ENCODE measurements around the gene PAQR8. TPM values are rescaled to one million over a fixed set of nuclear protein-coding genes. Genes with fewer than 3 reads are reported as not detected.

PAQR8 gene
- total and polyA plus RNA-seq, 2 of the 13 experiments (the other 11 are each of a cell fraction or from before 2014, with no cell fraction given), result 37.7 to 50.7 TPM

DNA sequence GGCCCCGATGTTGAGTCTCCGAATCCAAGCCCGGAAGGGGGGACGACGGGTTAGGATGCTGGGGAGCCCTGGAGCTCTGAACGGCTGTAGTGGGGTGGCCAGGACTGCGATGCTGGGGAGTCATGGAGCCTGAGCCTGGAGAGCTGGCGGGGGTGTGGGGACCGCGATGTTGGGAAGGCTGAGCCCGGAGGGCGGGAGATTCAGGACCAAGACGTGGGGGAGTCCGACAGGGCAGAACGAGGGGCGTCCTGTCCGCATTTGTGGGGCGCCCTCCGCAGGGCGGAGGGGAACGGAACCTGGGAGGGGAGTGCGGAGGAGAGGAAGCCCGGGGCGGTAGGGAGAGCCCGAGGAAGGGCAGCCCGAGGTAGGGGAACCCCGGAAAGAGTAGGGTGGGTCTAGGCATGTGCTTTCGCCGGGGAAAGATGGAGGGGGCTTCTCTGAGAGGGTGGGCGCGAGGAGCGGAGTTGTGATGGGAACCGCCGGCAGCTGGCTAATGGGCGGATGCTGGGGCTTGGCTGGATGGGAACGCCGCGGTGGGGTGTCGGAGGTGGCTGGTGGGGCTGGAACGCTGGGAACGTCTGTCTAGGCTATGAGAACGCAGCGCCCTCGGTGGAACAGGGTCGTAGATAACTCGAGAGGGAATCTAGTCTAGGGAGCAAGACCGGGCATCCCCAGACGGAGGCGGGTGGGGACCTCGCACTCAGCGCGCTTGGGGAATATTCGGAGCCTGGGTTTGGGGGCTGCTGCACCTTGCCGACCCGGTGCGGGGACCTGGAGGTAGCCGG lies 684 bp downstream of the PAQR8 start (continued):
- TF ChIP-seq, protein P1, sequence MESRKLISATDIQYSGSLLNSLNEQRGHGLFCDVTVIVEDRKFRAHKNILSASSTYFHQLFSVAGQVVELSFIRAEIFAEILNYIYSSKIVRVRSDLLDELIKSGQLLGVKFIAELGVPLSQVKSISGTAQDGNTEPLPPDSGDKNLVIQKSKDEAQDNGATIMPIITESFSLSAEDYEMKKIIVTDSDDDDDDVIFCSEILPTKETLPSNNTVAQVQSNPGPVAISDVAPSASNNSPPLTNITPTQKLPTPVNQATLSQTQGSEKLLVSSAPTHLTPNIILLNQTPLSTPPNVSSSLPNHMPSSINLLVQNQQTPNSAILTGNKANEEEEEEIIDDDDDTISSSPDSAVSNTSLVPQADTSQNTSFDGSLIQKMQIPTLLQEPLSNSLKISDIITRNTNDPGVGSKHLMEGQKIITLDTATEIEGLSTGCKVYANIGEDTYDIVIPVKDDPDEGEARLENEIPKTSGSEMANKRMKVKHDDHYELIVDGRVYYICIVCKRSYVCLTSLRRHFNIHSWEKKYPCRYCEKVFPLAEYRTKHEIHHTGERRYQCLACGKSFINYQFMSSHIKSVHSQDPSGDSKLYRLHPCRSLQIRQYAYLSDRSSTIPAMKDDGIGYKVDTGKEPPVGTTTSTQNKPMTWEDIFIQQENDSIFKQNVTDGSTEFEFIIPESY (CRISPR knock-in tag; IDR thresholded peaks at IDR 0.05), result no peak
- TF ChIP-seq ZNF678 (CRISPR knock-in tag; IDR thresholded peaks at IDR 0.05) (no peak), ZNF329 (CRISPR knock-in tag; IDR thresholded peaks at IDR 0.05; ENCODE audit: low read depth) (no peak), RCOR2 (CRISPR knock-in tag; IDR thresholded peaks at IDR 0.05) (no peak), ZNF782 (CRISPR knock-in tag; IDR thresholded peaks at IDR 0.05; ENCODE audit: borderline replicate concordance) (no peak), ZNF17 (CRISPR knock-in tag; IDR thresholded peaks at IDR 0.05) (no peak), ZFP36L1 (CRISPR knock-in tag; IDR thresholded peaks at IDR 0.05) (no peak), HNF1A (IDR thresholded peaks at IDR 0.05; ENCODE audit: low read depth) (no peak), HNF1A (CRISPR knock-in tag; IDR thresholded peaks at IDR 0.05; ENCODE audit: borderline replicate concordance) (no peak), NFYB (CRISPR knock-in tag; IDR thresholded peaks at IDR 0.05) (no peak), MAFK (conservative IDR thresholded peaks at IDR 0.05 in 1 of 2, IDR thresholded peaks at IDR 0.05 in 1 of 2; ENCODE audit: low read length in 2 of 2) (no peak), MED13 (CRISPR knock-in tag; IDR thresholded peaks at IDR 0.05) (no peak), ZNF550 (CRISPR knock-in tag; IDR thresholded peaks at IDR 0.05; ENCODE audit: borderline replicate concordance) (peak; percentile 95; the same call in 1 of the 2 replicates), BHLHE40 (IDR thresholded peaks at IDR 0.05; ENCODE audit: low read length) (no peak), THAP8 (CRISPR knock-in tag; IDR thresholded peaks at IDR 0.05; ENCODE audit: borderline replicate concordance) (0 out of 2 replicates have a peak, but pooled peaks have one; percentile 20), ZNF878 (CRISPR knock-in tag; IDR thresholded peaks at IDR 0.05) (no peak), DDIT3 (CRISPR knock-in tag; IDR thresholded peaks at IDR 0.05) (no peak), LCORL (IDR thresholded peaks at IDR 0.05) (no peak), LCORL (CRISPR knock-in tag; IDR thresholded peaks at IDR 0.05) (peak; percentile 63; the same call in 1 of the 2 replicates), NR2F2 (IDR thresholded peaks at IDR 0.05; ENCODE audit: borderline replicate concordance, low read depth) (no peak)
- TF ChIP-seq, protein P2, sequence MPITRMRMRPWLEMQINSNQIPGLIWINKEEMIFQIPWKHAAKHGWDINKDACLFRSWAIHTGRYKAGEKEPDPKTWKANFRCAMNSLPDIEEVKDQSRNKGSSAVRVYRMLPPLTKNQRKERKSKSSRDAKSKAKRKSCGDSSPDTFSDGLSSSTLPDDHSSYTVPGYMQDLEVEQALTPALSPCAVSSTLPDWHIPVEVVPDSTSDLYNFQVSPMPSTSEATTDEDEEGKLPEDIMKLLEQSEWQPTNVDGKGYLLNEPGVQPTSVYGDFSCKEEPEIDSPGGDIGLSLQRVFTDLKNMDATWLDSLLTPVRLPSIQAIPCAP (CRISPR knock-in tag; IDR thresholded peaks at IDR 0.05; ENCODE audit: low read depth), result no peak
- TF ChIP-seq, protein P3, sequence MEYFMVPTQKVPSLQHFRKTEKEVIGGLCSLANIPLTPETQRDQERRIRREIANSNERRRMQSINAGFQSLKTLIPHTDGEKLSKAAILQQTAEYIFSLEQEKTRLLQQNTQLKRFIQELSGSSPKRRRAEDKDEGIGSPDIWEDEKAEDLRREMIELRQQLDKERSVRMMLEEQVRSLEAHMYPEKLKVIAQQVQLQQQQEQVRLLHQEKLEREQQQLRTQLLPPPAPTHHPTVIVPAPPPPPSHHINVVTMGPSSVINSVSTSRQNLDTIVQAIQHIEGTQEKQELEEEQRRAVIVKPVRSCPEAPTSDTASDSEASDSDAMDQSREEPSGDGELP (IDR thresholded peaks at IDR 0.05; ENCODE audit: borderline replicate concordance, low read depth), result no peak
